Body of pancreas (tissue), 4 donors: ENCODE results near the gene PHOSPHO1.

Experiments used
- POLR2A ChIP-seq, 3 donors: fragments of 450-650 bp; IDR thresholded peaks; one replicate each; pipeline ENCODE4 v1.6.1; 2016; ENCODE audit warnings: antibody characterized with exemption in 3 of 3, mild to moderate bottlenecking in 2 of 3
- TF ChIP-seq, protein P1 (sequence below), 7 experiments: fragments of 450-650 bp in 4 of 7; fragments of 200-600 bp in 3 of 7; sonication (generic) in 3 of 7; IDR thresholded peaks; one replicate each; pipeline ENCODE4 v1.5.1; 2016 to 2019; ENCODE audit warnings: antibody characterized with exemption in 7 of 7

DNA sequence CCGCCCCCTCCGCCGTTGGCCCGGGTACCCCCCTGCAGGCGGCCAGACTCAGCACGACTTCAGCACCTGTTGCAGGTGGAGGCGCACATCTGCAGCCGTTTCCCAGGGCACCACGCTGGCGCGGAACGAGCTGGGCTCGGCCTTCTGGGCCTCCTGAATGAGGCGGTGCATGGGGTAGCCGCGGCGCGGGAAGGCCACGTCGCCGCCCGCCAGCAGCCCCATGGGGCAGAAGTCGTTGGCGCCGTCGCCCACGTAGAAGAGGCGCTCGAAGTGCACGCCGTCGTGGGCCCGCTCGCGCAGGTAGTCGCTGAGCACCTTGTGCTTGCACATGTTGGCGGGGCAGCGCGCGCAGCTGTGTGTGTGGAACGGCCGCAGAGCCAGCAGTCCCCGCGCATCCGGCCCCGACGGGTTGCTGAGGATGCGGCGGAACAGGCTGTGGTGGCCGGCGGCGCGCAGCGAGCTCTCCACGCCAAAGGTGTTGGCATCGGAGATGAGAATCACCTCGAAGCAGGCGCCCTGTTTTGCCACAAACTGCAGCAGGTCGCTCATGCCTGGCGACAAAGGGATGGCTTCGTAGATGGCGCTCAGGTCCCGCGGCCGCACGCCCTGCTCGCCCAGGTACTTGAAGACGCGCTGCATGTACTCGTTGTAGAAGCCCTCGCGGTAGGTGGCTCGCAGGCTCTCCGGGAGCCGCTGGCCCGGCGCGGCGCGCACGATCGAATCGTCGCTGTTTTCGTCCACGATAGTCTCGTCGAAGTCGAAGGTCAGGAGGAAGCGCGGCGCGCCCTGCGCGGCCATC, 6.2 kb downstream of the PHOSPHO1 start:
- TF ChIP-seq, protein P1, sequence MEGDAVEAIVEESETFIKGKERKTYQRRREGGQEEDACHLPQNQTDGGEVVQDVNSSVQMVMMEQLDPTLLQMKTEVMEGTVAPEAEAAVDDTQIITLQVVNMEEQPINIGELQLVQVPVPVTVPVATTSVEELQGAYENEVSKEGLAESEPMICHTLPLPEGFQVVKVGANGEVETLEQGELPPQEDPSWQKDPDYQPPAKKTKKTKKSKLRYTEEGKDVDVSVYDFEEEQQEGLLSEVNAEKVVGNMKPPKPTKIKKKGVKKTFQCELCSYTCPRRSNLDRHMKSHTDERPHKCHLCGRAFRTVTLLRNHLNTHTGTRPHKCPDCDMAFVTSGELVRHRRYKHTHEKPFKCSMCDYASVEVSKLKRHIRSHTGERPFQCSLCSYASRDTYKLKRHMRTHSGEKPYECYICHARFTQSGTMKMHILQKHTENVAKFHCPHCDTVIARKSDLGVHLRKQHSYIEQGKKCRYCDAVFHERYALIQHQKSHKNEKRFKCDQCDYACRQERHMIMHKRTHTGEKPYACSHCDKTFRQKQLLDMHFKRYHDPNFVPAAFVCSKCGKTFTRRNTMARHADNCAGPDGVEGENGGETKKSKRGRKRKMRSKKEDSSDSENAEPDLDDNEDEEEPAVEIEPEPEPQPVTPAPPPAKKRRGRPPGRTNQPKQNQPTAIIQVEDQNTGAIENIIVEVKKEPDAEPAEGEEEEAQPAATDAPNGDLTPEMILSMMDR (IDR thresholded peaks at IDR 0.05): no peak
- TF ChIP-seq POLR2A (IDR thresholded peaks at IDR 0.05): no peak
